WI38 (cell line): Measurements from ENCODE around the gene UBE2E3.

Source experiments
- H3K4me3 ChIP-seq: 2 replicates; pipeline ENCODE4 v1.5.1; 2011; ENCODE audit warnings: low read depth, mild to moderate bottlenecking, control low read depth, low read length
- TF ChIP-seq, protein P1 (sequence below): IDR thresholded peaks from 2 replicates; pipeline ENCODE4 v1.5.1; 2012; ENCODE audit warnings: low read depth, mild to moderate bottlenecking, control low read depth, low read length

Gene UBE2E3

DNA sequence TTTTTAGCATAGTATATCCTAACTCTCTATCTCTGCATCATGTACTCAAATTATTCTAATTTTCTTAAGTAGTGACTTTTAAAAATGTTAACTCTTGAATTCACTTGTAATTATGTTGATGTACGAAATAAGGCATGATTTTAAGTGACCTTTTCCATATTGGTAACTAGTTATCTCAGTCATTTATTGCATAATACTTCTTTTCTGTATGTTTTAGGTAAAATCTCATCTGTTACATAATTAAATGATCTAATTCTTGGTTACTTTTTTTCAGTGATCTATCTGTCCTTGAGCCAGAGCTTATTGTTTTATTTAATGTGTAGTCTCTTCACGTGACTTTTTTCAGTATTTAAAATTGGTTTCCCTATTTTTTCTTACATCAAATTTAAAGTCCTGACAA, 4.8 kb upstream of the UBE2E3 start:
- H3K4me3 ChIP-seq: no peak overlapping the region
- TF ChIP-seq, protein P1, sequence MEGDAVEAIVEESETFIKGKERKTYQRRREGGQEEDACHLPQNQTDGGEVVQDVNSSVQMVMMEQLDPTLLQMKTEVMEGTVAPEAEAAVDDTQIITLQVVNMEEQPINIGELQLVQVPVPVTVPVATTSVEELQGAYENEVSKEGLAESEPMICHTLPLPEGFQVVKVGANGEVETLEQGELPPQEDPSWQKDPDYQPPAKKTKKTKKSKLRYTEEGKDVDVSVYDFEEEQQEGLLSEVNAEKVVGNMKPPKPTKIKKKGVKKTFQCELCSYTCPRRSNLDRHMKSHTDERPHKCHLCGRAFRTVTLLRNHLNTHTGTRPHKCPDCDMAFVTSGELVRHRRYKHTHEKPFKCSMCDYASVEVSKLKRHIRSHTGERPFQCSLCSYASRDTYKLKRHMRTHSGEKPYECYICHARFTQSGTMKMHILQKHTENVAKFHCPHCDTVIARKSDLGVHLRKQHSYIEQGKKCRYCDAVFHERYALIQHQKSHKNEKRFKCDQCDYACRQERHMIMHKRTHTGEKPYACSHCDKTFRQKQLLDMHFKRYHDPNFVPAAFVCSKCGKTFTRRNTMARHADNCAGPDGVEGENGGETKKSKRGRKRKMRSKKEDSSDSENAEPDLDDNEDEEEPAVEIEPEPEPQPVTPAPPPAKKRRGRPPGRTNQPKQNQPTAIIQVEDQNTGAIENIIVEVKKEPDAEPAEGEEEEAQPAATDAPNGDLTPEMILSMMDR: no peak

DNA sequence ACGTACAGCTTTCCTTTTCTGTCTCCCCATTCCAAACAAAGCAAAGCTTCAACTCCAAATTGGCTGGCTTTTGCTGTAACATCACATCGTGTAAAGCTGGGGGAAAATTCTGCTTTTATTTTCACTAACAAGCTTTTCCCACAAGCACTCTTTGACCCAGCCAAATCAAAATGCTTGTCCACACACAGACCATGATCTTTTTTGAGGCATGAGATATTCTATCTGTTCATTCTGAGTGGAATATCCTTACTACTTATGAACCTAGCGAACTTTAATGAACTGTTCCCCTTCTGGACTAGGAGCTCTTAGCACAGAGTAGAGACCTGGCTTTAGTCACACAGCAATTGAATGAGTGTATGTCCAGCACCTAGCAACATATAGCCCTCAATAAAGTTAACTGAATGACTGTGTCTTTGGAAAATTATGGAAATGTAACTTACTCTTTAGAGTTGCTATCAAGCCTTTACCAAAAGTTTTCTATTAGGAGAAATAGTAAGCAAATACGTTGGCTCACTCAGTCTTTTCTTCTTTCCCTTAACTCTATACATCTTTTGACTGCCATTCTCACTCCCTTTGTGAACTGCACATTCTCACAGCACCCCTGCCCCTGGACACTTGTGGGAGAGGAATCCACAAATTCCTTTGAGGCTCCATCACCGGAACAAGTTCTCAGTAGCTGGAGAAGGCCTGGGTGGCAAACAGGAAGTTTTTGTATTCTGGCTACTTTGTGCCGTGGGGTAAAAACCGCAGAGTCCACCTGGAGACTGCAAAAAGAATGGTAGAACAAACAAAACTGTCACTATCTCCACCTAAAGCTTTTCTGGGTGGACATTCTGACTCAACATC, 1.3 kb upstream of the UBE2E3 start:
- TF ChIP-seq, protein P1: no peak
- H3K4me3 ChIP-seq: peak overlapping the region; percentile 61

DNA sequence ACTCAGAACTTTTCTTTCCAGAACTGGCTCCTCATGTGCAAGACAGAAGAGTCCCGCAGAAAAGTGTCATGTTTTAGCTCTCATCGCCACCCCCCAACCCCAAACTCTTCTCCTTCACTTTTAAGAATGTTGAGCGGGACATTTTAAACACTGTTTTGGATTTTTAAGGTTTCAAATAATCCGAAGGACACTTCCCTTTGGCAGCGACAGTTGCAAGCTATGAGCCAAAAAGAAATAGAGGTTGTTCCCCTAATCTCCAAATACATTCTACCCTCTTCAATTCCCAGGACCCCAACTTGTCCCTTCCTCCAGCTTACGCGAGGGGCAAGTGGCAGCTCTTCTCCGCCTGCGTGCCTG, 678 bp upstream of the UBE2E3 start:
- TF ChIP-seq, protein P1: no peak
- H3K4me3 ChIP-seq: peak overlapping the region; percentile 61

DNA sequence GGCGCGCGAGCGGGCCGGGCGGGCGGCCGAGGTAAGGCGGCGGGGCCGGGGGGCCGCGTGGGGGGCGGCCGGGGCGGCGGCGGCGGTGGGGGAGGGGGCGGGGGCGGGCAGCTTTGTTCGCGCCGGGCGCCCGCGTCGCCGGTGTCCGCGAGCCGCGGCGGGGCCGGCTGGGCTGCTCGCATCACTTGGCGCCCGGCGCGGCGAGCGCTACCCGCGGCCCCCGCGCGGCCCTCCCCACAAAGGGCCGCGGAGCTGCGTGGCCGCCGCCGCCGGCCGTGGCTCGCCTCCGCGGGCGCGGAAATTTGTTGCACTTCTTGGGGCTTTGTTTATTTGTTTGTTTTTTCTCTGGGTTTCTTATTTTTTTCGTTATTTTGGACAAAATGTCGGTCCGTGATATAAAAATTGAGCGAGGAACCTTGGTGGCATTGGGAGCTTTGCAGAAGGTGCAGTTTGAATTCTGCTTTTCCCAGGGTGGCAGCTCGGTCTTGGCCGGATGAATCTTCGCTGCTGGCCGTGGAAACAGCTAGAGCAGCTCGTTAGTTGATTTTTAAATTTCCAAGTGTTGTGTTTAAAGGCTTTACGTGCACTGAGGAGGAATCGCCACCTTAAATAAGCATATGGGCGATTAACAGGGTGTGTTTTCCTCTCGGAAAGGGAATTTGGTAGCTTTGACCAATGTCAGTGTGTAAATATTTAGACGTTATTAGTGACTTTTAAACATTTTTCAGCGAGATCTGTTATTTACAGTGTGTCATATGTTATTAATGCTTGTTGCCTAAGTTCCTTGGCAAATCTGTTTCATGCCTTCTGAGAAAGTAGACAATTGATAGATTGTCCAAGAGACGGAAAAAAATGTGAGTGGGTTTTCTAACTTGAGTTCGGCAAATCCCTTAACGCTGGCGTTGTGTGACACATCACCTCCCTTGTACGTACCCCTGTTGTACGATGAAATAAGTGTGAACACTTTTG, 822 bp downstream of the UBE2E3 start:
- H3K4me3 ChIP-seq: peak overlapping the region; percentile 88
- TF ChIP-seq, protein P1: no peak

DNA sequence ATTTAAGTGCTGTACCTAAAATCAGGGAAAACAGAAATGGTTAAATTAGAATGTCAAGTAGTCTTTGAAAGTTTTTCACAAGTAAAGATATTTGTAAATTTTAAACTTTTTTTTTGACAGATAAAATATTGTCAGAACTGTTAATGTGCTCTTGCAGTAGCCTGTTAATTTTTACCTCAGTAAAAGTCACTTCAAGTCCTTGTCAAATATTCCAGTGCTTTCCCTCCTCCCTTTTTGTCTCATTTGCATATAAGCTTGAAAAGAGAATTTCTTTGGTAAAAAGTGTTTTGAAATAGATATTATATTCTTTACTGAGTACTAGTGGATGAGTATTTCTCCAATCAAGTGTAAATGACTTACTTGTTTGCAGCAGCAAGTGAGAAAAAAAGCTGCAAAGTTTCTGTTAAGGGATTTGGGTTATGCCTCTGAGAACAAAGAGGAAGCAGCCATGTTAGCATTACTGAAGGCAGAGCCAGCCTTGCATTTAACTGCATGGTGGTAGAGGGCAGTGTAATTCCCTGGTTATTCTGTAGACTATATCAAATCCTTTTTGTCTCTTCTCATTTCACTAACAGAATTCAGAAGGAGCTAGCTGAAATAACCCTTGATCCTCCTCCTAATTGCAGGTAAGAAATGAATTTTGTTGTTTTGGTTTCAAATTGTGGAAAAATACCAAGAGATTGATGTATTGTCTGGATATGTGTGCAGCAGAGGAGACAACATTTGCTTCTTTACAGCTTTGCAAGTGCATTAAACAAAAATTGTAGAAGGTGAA, 3.2 kb downstream of the UBE2E3 start:
- TF ChIP-seq, protein P1: no peak
- H3K4me3 ChIP-seq: peak overlapping the region; percentile 88

DNA sequence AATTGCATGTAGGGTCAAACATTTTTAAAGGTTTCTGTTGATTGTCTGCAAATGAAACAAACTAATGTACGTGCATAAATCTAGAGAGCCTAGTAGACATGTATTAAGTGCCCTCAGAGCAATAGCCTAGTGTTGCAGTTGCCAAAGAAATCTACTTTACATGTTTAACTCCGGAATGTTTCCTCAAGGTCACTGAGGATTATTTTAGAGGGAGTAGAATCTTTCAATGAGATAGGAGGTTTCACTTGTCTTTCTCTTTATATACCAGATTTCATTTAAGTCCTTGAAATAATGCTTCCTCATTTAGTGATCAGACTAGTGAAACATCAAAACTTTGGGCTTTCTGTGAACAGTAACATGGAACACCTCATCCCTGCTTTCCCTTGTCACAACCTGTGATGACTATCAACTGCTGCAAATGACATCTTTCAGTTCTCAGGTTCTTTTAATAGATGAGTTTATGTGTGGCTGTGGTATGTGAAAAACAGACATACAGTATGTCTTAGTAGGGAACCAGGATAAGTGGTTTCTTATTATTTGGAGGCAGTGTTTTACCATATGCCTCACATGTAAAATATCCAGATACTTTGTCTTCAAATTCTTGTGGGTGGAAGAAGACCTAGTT, 5.5 kb downstream of the UBE2E3 start:
- H3K4me3 ChIP-seq: no peak overlapping the region
- TF ChIP-seq, protein P1: no peak
